OCI-LY7 (cell line): ENCODE data around the gene GRIN2C.

Experiments
- CTCF ChIP-seq: fragments of 200-600 bp; sonication (generic); conservative IDR thresholded peaks from 2 replicates; pipeline ENCODE4 v1.5.1; 2014; ENCODE audit warnings: mild to moderate bottlenecking, antibody characterized with exemption, low read length, moderate library complexity, mixed read lengths
- EZH2phosphoT487 ChIP-seq: fragments of 200-600 bp; sonication (generic); IDR thresholded peaks from 2 replicates; pipeline ENCODE4 v1.6.1; 2018; ENCODE audit warnings: low read depth, borderline replicate concordance, mild to moderate bottlenecking, mixed run types, antibody characterized with exemption, low read length, moderate library complexity, mixed read lengths

DNA sequence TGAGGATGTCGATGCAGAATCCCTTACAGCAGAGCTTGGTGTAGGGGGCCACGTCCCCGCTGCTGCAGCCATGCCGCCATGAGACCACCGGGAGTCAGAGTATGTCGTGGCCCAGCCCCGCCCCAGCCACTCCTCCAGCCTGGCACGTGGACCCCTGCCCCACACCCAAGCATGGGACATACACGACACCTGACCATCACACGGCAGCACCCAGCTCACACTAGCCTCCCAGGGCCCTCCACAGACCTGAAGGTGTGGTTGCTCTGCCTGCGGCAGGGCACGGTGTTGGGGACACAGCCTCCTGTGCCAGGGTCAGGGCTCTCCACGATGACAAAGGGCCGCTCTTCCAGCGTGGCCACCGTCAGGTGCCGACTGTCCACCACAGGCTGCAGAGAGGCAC, 9.4 kb downstream of the GRIN2C start:
- no peak for TF ChIP-seq CTCF
- TF ChIP-seq EZH2phosphoT487 = no peak
